Measurements from ENCODE around the gene SBNO2.
"Not testable (repeated sequence)": the region's sequence is repeated elsewhere in the genome, so short reads cannot be mapped to it uniquely, and the experiment has no call there.

The SBNO2 gene

GRCh38 chr19:1206864-1207450, 32.9 kb upstream of the SBNO2 start:
- in situ Hi-C loops (cut with HindIII; ENCODE audit: low sequenced_read_pairs) = no loop called here

GRCh38 chr19:1206150-1206863, 32.2 kb upstream of the SBNO2 start:
- in situ Hi-C loops (cut with HindIII; ENCODE audit: low sequenced_read_pairs) = no loop called here

- in situ Hi-C loops (cut with HindIII; ENCODE audit: low sequenced_read_pairs) = no loop called here
Observed at GRCh38 chr19:1205114-1206099, 31.3 kb upstream of the SBNO2 start, which contains the start of gene STK11. Gene STK11 (plus strand): TSS chr19:1205778. CDS start chr19:1206914, 1,136 bp downstream.

GRCh38 chr19:1200614-1201013, 26.5 kb upstream of the SBNO2 start:
- in situ Hi-C loops (cut with HindIII; ENCODE audit: low sequenced_read_pairs) = not testable (repeated sequence)

GRCh38 chr19:1199531-1199930, 25.5 kb upstream of the SBNO2 start:
- in situ Hi-C loops (cut with HindIII; ENCODE audit: low sequenced_read_pairs) = no loop called here

GRCh38 chr19:1189419-1189818, 15.4 kb upstream of the SBNO2 start:
- in situ Hi-C loops (cut with HindIII; ENCODE audit: low sequenced_read_pairs) = no loop called here

- in situ Hi-C loops (cut with HindIII; ENCODE audit: low sequenced_read_pairs) = no loop called here
Observed at GRCh38 chr19:1183543-1184172, 9.6 kb upstream of the SBNO2 start.

GRCh38 chr19:1182727-1183126, 8.7 kb upstream of the SBNO2 start:
- in situ Hi-C loops (cut with HindIII; ENCODE audit: low sequenced_read_pairs) = no loop called here

GRCh38 chr19:1182068-1182467, 8.0 kb upstream of the SBNO2 start:
- in situ Hi-C loops (cut with HindIII; ENCODE audit: low sequenced_read_pairs) = no loop called here

GRCh38 chr19:1181606-1182005, 7.5 kb upstream of the SBNO2 start:
- in situ Hi-C loops (cut with HindIII; ENCODE audit: low sequenced_read_pairs) = no loop called here

GRCh38 chr19:1177322-1178114, 3.5 kb upstream of the SBNO2 start:
- in situ Hi-C loops (cut with HindIII; ENCODE audit: low sequenced_read_pairs) = no loop called here

- in situ Hi-C loops (cut with HindIII; ENCODE audit: low sequenced_read_pairs) = no loop called here
Observed at GRCh38 chr19:1173159-1173844, 766 bp downstream of the SBNO2 start.

GRCh38 chr19:1172353-1173158, 1.5 kb downstream of the SBNO2 start:
- in situ Hi-C loops (cut with HindIII; ENCODE audit: low sequenced_read_pairs) = no loop called here

GRCh38 chr19:1171755-1172352, 2.2 kb downstream of the SBNO2 start:
- in situ Hi-C loops (cut with HindIII; ENCODE audit: low sequenced_read_pairs) = no loop called here

GRCh38 chr19:1170938-1171754, 2.9 kb downstream of the SBNO2 start:
- in situ Hi-C loops (cut with HindIII; ENCODE audit: low sequenced_read_pairs) = no loop called here

- in situ Hi-C loops (cut with HindIII; ENCODE audit: low sequenced_read_pairs) = no loop called here
Observed at GRCh38 chr19:1169921-1170885, 3.9 kb downstream of the SBNO2 start.
